ENCODE measurements around the gene AUH. TPM values are rescaled to one million over a fixed set of nuclear protein-coding genes. Genes with fewer than 3 reads are reported as not detected.

AUH gene
- total RNA-seq, 4 donors from 2014 or later, result 23.5 to 50.7 (median 39.9) TPM

DNA sequence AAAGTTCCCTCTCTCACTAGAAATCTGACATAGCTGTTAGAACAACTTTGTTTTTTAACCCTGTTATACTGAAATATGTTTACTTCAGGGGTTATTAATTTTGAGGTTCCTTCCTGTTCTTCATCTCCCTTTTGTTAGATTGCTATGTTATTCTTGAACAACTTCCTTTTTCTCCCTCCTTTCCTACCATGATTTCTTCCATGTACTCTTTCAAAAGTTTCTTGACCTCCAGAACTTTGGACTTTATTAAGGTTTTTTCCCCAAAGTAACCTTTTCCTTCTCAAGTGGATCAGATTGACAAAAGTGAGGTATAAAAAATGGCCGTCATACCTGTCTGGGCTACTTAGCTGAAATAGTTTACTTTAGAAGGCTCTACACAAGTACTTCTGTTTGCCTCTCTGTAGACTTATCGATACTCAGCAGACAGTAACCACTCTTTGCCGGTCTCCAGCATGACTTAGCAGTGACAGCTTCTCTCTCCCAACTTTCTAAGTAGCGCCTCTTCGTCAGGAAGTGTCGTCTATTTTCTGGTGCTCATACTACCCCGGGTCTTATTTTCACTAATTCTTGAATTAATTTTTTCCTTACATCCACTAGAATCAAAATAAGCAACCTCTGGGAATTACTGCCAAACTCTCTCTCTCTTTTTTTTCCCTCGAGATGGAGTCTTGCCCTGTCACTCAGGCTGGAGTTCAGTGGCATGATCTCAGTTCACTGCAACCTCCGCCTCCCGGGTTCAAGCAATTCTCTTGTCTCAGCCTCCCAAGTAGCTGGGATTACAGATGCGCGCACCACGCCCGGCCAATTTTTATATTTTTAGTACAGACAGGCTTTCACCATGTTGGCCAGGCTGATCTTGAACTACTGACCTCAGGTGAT lies 42.2 kb upstream of the AUH start:
- TF ChIP-seq CTCF (IDR thresholded peaks at IDR 0.05; ENCODE audit: low read depth), result no peak

GRCh38 chr9:91398926-91399325 lies 37.2 kb upstream of the AUH start:
- no peak for TF ChIP-seq CTCF (IDR thresholded peaks at IDR 0.05; ENCODE audit: low read depth)

DNA sequence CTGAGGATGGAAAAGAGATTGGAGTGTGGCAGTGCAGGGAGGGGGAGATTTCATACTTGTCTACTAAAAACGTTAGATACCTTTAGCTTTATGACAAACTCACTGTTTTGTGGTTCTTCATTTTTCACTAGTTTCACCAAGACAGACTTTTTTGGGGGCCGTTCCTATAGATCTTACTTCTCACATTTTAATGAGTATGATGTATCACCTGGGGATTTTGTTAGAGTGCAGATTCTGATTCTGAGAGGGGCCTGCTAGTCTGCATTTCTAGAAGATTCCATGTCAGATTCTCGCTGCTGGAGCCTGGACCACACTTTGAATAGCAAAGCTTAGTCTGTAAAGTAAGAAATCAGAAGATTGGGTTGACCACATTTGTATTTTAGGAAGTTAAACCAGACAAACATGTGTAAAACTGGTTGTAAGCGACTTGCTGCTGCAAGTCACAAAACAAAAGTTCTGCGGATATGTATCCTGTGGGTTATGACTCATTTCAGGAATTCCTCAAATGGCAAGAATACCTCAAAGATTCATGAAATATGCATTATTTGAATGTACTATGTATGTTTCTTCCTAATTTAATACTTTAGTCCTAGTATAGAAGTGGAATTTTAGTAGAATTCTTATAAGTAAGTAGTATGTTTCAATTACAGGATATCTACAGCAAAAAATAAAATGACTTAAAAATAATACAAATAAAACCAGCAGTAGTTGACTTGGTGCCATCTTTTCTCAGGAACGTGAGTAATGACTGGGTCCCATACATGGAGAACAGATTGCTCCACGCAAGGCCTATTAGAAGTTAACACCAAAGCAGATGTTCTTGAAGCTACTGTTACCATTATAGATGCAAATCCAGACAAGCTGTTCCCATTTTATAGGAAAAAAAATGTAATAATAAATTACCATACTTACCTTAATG lies 34.1 kb upstream of the AUH start:
- TF ChIP-seq CTCF (IDR thresholded peaks at IDR 0.05; ENCODE audit: low read depth), result no peak

- TF ChIP-seq CTCF (IDR thresholded peaks at IDR 0.05; ENCODE audit: low read depth), result no peak
Measured at GRCh38 chr9:91395106-91395552, 33.4 kb upstream of the AUH start.

GRCh38 chr9:91393826-91394225 lies 32.1 kb upstream of the AUH start:
- TF ChIP-seq CTCF (IDR thresholded peaks at IDR 0.05; ENCODE audit: low read depth), result no peak

DNA sequence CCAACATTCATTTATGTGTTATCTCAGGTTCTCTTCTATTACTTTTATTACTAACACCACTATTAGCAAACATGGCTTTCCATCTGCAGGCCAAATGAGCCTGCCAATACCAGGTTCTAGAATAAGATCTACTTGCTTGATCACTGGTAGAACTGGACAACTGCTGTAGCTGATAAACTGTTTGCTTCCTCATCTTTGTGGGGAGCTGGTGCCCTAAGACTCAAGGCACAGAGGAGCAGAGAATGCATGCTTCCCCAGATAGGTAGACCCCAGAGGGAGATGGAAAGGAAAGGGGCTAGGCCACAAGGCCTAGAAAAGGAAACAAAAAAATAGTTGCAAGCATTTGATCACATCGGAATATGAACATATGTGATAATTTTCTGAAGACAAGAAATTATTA lies 30.7 kb upstream of the AUH start:
- no peak for TF ChIP-seq CTCF (IDR thresholded peaks at IDR 0.05; ENCODE audit: low read depth)

DNA sequence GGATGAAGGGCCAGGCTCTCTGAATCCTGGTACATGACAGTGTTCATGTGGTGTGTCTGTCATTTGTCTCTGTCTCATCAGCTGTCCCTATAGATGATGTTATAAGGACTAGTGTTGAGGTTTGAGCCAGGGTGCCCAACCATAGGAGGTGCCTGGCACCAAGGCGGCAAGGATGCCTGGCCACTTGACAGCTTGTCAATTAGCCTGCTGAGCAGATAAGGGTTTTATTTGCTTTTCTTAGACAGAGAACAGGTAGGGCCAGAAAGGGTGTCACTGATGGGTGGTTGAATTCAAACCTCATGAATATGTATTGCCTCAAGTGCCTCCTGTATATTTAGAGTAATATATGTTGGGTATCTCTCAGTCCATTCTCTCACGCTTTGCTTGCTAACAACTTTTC lies 30.1 kb upstream of the AUH start:
- TF ChIP-seq CTCF (IDR thresholded peaks at IDR 0.05; ENCODE audit: low read depth), result no peak

Data from subcutaneous adipose tissue (tissue), 4 donors.